ENCODE data around the gene DNAH14. TPM values are rescaled to one million over a fixed set of nuclear protein-coding genes. Genes with fewer than 3 reads are reported as not detected.

DNAH14 gene
- total and polyA plus RNA-seq, 9 of the 15 experiments (the other 6 are each of a cell fraction or from before 2014, with no cell fraction given) = 58.4 to 142 (median 98.4) TPM

GRCh38 chr1:225253173-225253572, 323.7 kb downstream of the DNAH14 start:
- BruUV-seq (replicated peaks) = no TSS peak
- intact Hi-C loops (cut with micrococcal nuclease) (no loop called here), in situ Hi-C loops (cut with MboI) (no loop called here)
- H3K4me3 ChIP-seq = no peak overlapping the region
- H3K4me2 ChIP-seq (ENCODE audit: insufficient read depth, low read length) = no peak overlapping the region
- H3K36me3 ChIP-seq (ENCODE audit: control insufficient read depth, insufficient read depth, low read length) = no peaks in the 10 kb centered on the region
- ChIA-PET CTCF (ENCODE audit: low intra/inter-chr PET ratio) (no interaction called here), POLR2A (interaction anchor here (0.6 to 1.0 kb wide), 2 partner anchors 10 to 56 kb away, joined by 3 read pairs; no protein-coding TSS in a partner anchor)
- H3K27ac ChIP-seq (ENCODE audit: extremely low read depth, low read depth, low read length) = no peak overlapping the region
- ATAC-seq (no peak), FAIRE-seq (no peak), DNase-seq (ENCODE audit: extremely low read depth in 1 of 4, low spot score in 3 of 4) (no peak)
- WGBS (ENCODE audit: insufficient coverage, low coverage, missing lambda C conversion rate) = 1% methylated on average over 4 of the region's 4 CpGs
- no peaks in the 10 kb centered on the region for H3K4me1 ChIP-seq (replicated peaks in 1 of 2; ENCODE audit: control insufficient read depth in 2 of 2, insufficient read depth in 2 of 2, low read length in 2 of 2)
- H4K20me1 ChIP-seq (replicated peaks; ENCODE audit: control insufficient read depth, insufficient read depth, low read length) = no peaks in the 10 kb centered on the region
- no peak overlapping the region for H3K9ac ChIP-seq (ENCODE audit: insufficient read depth in 1 of 2, low read depth in 2 of 2, low read length in 2 of 2)
- no peaks in the 10 kb centered on the region for H3K9me1 ChIP-seq (ENCODE audit: control insufficient read depth, insufficient read depth, low read length)
- H2AFZ ChIP-seq (ENCODE audit: low read depth, low read length) = no peak overlapping the region
- no peaks in the 10 kb centered on the region for H3K79me2 ChIP-seq (ENCODE audit: control insufficient read depth, insufficient read depth, low read length)
- H3K27me3 ChIP-seq (ENCODE audit: control insufficient read depth in 2 of 2, insufficient read depth in 2 of 2, low read length in 2 of 2) = no peaks in the 10 kb centered on the region
- H3K9me3 ChIP-seq (replicated peaks; ENCODE audit: control insufficient read depth, insufficient read depth, low read depth, low read length) = no peaks in the 10 kb centered on the region
- peak; percentile 19; the same call in 1 of the 2 replicates for TF ChIP-seq SPI1 (IDR thresholded peaks at IDR 0.05; ENCODE audit: borderline replicate concordance, low read depth, low read length)
- TF ChIP-seq ZNF76 (CRISPR knock-in tag; IDR thresholded peaks at IDR 0.05; ENCODE audit: borderline replicate concordance) = no peak
- TF ChIP-seq CTCF (IDR thresholded peaks at IDR 0.05 in 2 of 3, conservative IDR thresholded peaks at IDR 0.05 in 1 of 3; ENCODE audit: insufficient read depth in 2 of 3, low read depth in 1 of 3, low read length in 3 of 3) = 0 out of 6 replicates have a peak, but pooled peaks of 1 of the 3 experiments have one; percentile 4

- no peaks in the 10 kb centered on the region for H3K9me3 ChIP-seq (replicated peaks; ENCODE audit: control insufficient read depth, insufficient read depth, low read depth, low read length)
- intact Hi-C loops (cut with micrococcal nuclease) (no loop called here), in situ Hi-C loops (cut with MboI) (no loop called here)
- H2AFZ ChIP-seq (ENCODE audit: low read depth, low read length) = no peak overlapping the region
- ChIA-PET POLR2A (interaction anchor here (1.0 kb wide), 1 partner anchor 11 kb away, joined by 3 read pairs; no protein-coding TSS in a partner anchor), CTCF (ENCODE audit: low intra/inter-chr PET ratio) (no interaction called here)
- no peaks in the 10 kb centered on the region for H3K9me1 ChIP-seq (ENCODE audit: control insufficient read depth, insufficient read depth, low read length)
- FAIRE-seq (no peak), DNase-seq (ENCODE audit: extremely low read depth in 1 of 4, low spot score in 3 of 4) (no peak), ATAC-seq (no peak)
- H3K4me3 ChIP-seq = no peak overlapping the region
- no peaks in the 10 kb centered on the region for H4K20me1 ChIP-seq (replicated peaks; ENCODE audit: control insufficient read depth, insufficient read depth, low read length)
- H3K36me3 ChIP-seq (ENCODE audit: control insufficient read depth, insufficient read depth, low read length) = no peaks in the 10 kb centered on the region
- no TSS peak for BruUV-seq (replicated peaks)
- no peaks in the 10 kb centered on the region for H3K27me3 ChIP-seq (ENCODE audit: control insufficient read depth in 2 of 2, insufficient read depth in 2 of 2, low read length in 2 of 2)
- H3K79me2 ChIP-seq (ENCODE audit: control insufficient read depth, insufficient read depth, low read length) = no peaks in the 10 kb centered on the region
- no peak overlapping the region for H3K27ac ChIP-seq (ENCODE audit: extremely low read depth, low read depth, low read length)
- H3K4me1 ChIP-seq (replicated peaks in 1 of 2; ENCODE audit: control insufficient read depth in 2 of 2, insufficient read depth in 2 of 2, low read length in 2 of 2) = no peaks in the 10 kb centered on the region
- TF ChIP-seq SREBF1 (IDR thresholded peaks at IDR 0.05; ENCODE audit: borderline replicate concordance, low read depth, low read length) (no peak), NCOR1 (IDR thresholded peaks at IDR 0.05) (no peak), HLTF (IDR thresholded peaks at IDR 0.05) (no peak), SIRT6 (IDR thresholded peaks at IDR 0.05; ENCODE audit: low read depth, low read length) (no peak), PHF8 (IDR thresholded peaks at IDR 0.05; ENCODE audit: borderline replicate concordance, low read length) (no peak)
- 0% methylated on average over 3 of the region's 3 CpGs for WGBS (ENCODE audit: insufficient coverage, low coverage, missing lambda C conversion rate)
- H3K9ac ChIP-seq (ENCODE audit: insufficient read depth in 1 of 2, low read depth in 2 of 2, low read length in 2 of 2) = no peak overlapping the region
- H3K4me2 ChIP-seq (ENCODE audit: insufficient read depth, low read length) = no peak overlapping the region
Measured at GRCh38 chr1:225253784-225254183, 324.3 kb downstream of the DNAH14 start.

Data from K562 (cell line).